Stimulated activated CD4-positive, alpha-beta T cell treated with anti-CD3 and anti-CD28 coated beads, Interleukin-12 subunit alpha, Interleukin-12 subunit beta, amount 100 ng/mL, for 4 hours (primary cell): ENCODE measurements around the gene FGFR1OP2.

Experiments used
- DNase-seq: peaks from one replicate; pipeline ENCODE4 v3.0.0-alpha.2; 2020

The FGFR1OP2 gene

GRCh38 chr12:27005495-27005894 lies 67.2 kb downstream of the FGFR1OP2 start:
- DNase-seq = no peak

GRCh38 chr12:27006797-27007467 lies 68.7 kb downstream of the FGFR1OP2 start:
- DNase-seq = no peak

GRCh38 chr12:27008081-27008480 lies 69.8 kb downstream of the FGFR1OP2 start:
- no peak for DNase-seq

- no peak for DNase-seq
Measured at GRCh38 chr12:27009881-27010301, 71.6 kb downstream of the FGFR1OP2 start.

GRCh38 chr12:27012239-27012981 lies 74.1 kb downstream of the FGFR1OP2 start:
- DNase-seq = no peak

GRCh38 chr12:27012982-27013255 lies 74.6 kb downstream of the FGFR1OP2 start:
- no peak for DNase-seq

GRCh38 chr12:27013611-27014084 lies 75.4 kb downstream of the FGFR1OP2 start:
- no peak for DNase-seq

- peak; percentile 92 for DNase-seq
Measured at GRCh38 chr12:27014085-27014858, 76.0 kb downstream of the FGFR1OP2 start, which contains the start of gene TM7SF3. TM7SF3 (minus strand) TSS chr12:27014384; CDS start chr12:27014168, 216 bp downstream.

GRCh38 chr12:27014859-27015729 lies 76.8 kb downstream of the FGFR1OP2 start:
- DNase-seq = no peak

GRCh38 chr12:27015730-27016076 lies 77.4 kb downstream of the FGFR1OP2 start:
- no peak for DNase-seq
